Kidney (tissue), 14 donors: ENCODE results near the gene GPR26. TPM values are rescaled to one million over a fixed set of nuclear protein-coding genes. Genes with fewer than 3 reads are reported as not detected.

Experiments
- DNase-seq, 5 donors: peaks; one replicate each; pipeline ENCODE4 v3.0.0-alpha.2; 2013 to 2020
- FAIRE-seq: peaks from 2 replicates; lab custom pipeline; 2012; peaks lifted over from hg19 to GRCh38; lab: Jason Lieb, UNC
- H3K27ac ChIP-seq, 2 donors: one replicate each; pipeline ENCODE4 v1.7.0; 2013; ENCODE audit warnings: low read depth in 2 of 2, low read length in 2 of 2, inconsistent platforms in 1 of 2
- H3K27me3 ChIP-seq: one replicate; pipeline ENCODE4 v1.7.1; 2013; ENCODE audit warnings: low read length, inconsistent platforms; ENCODE audit not compliant: control insufficient read depth, insufficient read depth
- H3K36me3 ChIP-seq, 3 donors: one replicate each; pipeline versions ENCODE4 v1.7.0 to v1.7.1; 2013; ENCODE audit warnings: low read length in 3 of 3, control low read depth in 1 of 3, inconsistent platforms in 1 of 3; ENCODE audit not compliant: insufficient read depth in 3 of 3, control insufficient read depth in 2 of 3
- H3K4me1 ChIP-seq, 3 donors: one replicate each; pipeline versions ENCODE4 v1.7.0 to v1.7.1; 2013; ENCODE audit warnings: low read length in 3 of 3, inconsistent platforms in 1 of 3, low read depth in 1 of 3; ENCODE audit not compliant: control insufficient read depth in 2 of 3, insufficient read depth in 2 of 3
- H3K4me3 ChIP-seq, 3 donors: one replicate each; pipeline versions ENCODE4 v1.7.0 to v1.8.1; 2013; ENCODE audit warnings: low read length in 3 of 3, control low read depth in 1 of 3, inconsistent platforms in 1 of 3
- H3K9ac ChIP-seq, 3 donors: one replicate each; pipeline versions ENCODE4 v1.7.0 to v1.7.1; 2013; ENCODE audit warnings: low read length in 3 of 3, control low read depth in 1 of 3, inconsistent platforms in 1 of 3
- H3K9me3 ChIP-seq, 3 donors: one replicate each; pipeline versions ENCODE4 v1.7.0 to v1.7.1; 2013; ENCODE audit warnings: low read length in 3 of 3, control low read depth in 1 of 3, inconsistent platforms in 1 of 3; ENCODE audit not compliant: control insufficient read depth in 2 of 3, insufficient read depth in 1 of 3
- intact Hi-C: fragments of 100-400 bp; cut with DNase I; formaldehyde crosslinking; loops from one replicate; pipeline ENCODE4 v1.11.1; 2022
- polyA plus RNA-seq: library from polyadenylated mRNA; stranded (reverse); fragments of 350-450 nt; fragmentation: Illumina TruSeq; extraction: RNeasy Lipid Tissue Mini Kit (QIAGEN cat#74804); gene quantifications from one replicate; pipeline ENCODE4 v1.2.3, GENCODE V29; 2014; ENCODE audit warnings: low read depth, low replicate concordance; ENCODE audit not compliant: insufficient read depth
- total RNA-seq: library from RNA; stranded (reverse); fragmentation: NEBNext Ultra II Directional; extraction: Animal tissue kit (Norgen Biotek cat#: 25700); gene quantifications from one replicate; pipeline ENCODE4 v1.2.1, GENCODE V29; 2021
- TF ChIP-seq, protein P1 (sequence below): IDR thresholded peaks from 3 replicates; pipeline ENCODE4 v1.5.1; 2012; ENCODE audit warnings: mild to moderate bottlenecking, moderate library complexity, borderline replicate concordance; ENCODE audit not compliant: insufficient read depth; ENCODE audit errors: extremely low read depth
- donor health status: control.
- donor health status: control.
- donor health status: control.
- donor health status: control.
- donor health status: control.
- donor health status: DM: yes; HTN: yes; CAD: no.
- donor health status: Normal renal cell carcinoma (clear cell type).

GPR26 gene
- total and polyA plus RNA-seq, 2 donors from 2014 or later: not detected

- intact Hi-C loops: no loop called here
- FAIRE-seq: no peak
Measured at GRCh38 chr10:123717336-123717735, 51.2 kb downstream of the GPR26 start.

GRCh38 chr10:123718544-123719060 lies 52.4 kb downstream of the GPR26 start:
- H3K36me3 ChIP-seq: no peaks in the 10 kb centered on the region
- DNase-seq (no peak), FAIRE-seq (no peak)
- H3K4me3 ChIP-seq: no peak overlapping the region
- intact Hi-C loops: no loop called here
- peaks cover 0 to 14% (median 0%) of the 10 kb centered on the region in 3 donors for H3K9me3 ChIP-seq
- no peak overlapping the region for H3K27ac ChIP-seq
- H3K4me1 ChIP-seq: no peaks in the 10 kb centered on the region
- TF ChIP-seq, protein P1, sequence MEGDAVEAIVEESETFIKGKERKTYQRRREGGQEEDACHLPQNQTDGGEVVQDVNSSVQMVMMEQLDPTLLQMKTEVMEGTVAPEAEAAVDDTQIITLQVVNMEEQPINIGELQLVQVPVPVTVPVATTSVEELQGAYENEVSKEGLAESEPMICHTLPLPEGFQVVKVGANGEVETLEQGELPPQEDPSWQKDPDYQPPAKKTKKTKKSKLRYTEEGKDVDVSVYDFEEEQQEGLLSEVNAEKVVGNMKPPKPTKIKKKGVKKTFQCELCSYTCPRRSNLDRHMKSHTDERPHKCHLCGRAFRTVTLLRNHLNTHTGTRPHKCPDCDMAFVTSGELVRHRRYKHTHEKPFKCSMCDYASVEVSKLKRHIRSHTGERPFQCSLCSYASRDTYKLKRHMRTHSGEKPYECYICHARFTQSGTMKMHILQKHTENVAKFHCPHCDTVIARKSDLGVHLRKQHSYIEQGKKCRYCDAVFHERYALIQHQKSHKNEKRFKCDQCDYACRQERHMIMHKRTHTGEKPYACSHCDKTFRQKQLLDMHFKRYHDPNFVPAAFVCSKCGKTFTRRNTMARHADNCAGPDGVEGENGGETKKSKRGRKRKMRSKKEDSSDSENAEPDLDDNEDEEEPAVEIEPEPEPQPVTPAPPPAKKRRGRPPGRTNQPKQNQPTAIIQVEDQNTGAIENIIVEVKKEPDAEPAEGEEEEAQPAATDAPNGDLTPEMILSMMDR: no peak
- no peaks in the 10 kb centered on the region for H3K27me3 ChIP-seq
- H3K9ac ChIP-seq: no peak overlapping the region

More at GRCh38 chr10:123717336-123717735, 51.2 kb downstream of the GPR26 start:
- no peaks in the 10 kb centered on the region for H3K4me1 ChIP-seq
- TF ChIP-seq, protein P1: no peak
- no peak overlapping the region for H3K9ac ChIP-seq
- H3K9me3 ChIP-seq: peaks cover 0 to 14% (median 0%) of the 10 kb centered on the region in 3 donors
- no peak for DNase-seq
- H3K27ac ChIP-seq: no peak overlapping the region
- no peaks in the 10 kb centered on the region for H3K36me3 ChIP-seq
- no peaks in the 10 kb centered on the region for H3K27me3 ChIP-seq
- H3K4me3 ChIP-seq: no peak overlapping the region

DNA sequence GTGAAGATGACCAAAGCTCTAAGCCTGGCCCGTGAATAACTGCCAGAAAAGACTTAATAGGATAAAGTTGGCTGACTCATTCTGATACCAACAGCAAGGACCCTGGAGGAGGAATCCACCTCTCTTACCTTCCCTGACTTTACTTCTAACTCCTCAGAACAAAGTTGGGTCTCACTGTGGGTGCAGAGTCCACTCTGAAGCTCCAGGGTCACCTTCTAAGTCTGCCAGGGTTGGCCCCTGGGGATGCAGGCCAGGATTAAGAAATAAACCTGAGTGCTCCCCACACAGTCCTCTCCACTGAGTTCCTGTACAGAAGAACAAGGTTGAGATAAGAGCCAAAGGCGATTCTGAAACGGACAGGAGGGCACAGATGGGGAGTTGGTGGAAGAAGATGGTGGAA lies 54.4 kb downstream of the GPR26 start:
- intact Hi-C loops: no loop called here
- no peaks in the 10 kb centered on the region for H3K27me3 ChIP-seq
- no peak for FAIRE-seq

More for the DNA sequence above, 54.4 kb downstream of the GPR26 start:
- no peak for DNase-seq
- Histone ChIP-seq H3K36me3 (no peaks in the 10 kb centered on the region), H3K9me3 (peaks cover 0 to 14% (median 0%) of the 10 kb centered on the region in 3 donors), H3K4me3 (no peak overlapping the region), H3K4me1 (no peaks in the 10 kb centered on the region), H3K9ac (no peak overlapping the region), H3K27ac (no peak overlapping the region)
- TF ChIP-seq, protein P1: no peak
